ENCODE data around the gene TRHDE.

Gene TRHDE

DNA sequence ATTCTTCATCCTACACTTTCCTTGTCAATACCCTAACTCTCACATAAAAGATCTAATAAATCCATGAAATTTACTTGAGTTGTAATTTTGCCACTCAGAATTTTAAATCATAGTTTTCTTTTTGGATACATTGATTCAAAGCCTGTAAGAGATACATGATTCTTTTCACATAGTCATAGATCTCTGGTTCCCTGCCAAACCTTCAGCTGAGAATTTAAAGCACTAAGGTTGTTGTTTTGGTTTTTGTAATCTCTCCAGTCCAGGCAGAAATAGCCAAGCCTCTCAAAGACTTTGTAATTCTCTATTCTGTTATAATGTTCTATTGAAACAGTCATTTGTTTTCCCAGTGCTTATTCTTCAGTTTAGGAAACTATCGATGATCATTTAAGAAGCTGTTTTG is 273.9 kb downstream of the TRHDE start:
- Histone ChIP-seq H3K9ac (ENCODE audit: low read length) (no peak overlapping the region), H3K36me3 (replicated peaks; ENCODE audit: low read depth, low read length) (no peaks in the 10 kb centered on the region), H3K79me2 (ENCODE audit: low read length) (no peaks in the 10 kb centered on the region), H3K4me1 (ENCODE audit: low read length) (no peaks in the 10 kb centered on the region), H3K9me3 (ENCODE audit: insufficient read depth, low read length) (no peaks in the 10 kb centered on the region), H3K4me3 (ENCODE audit: low read length) (no peak overlapping the region), H3K4me2 (ENCODE audit: low read length) (no peak overlapping the region), H3K27ac (ENCODE audit: low read length) (no peak overlapping the region), H4K20me1 (ENCODE audit: insufficient read depth, low read length) (no peaks in the 10 kb centered on the region), H3K27me3 (ENCODE audit: low read depth, low read length) (no peaks in the 10 kb centered on the region), H2AFZ (ENCODE audit: low read depth, low read length) (no peak overlapping the region)
- TF ChIP-seq, protein P1, sequence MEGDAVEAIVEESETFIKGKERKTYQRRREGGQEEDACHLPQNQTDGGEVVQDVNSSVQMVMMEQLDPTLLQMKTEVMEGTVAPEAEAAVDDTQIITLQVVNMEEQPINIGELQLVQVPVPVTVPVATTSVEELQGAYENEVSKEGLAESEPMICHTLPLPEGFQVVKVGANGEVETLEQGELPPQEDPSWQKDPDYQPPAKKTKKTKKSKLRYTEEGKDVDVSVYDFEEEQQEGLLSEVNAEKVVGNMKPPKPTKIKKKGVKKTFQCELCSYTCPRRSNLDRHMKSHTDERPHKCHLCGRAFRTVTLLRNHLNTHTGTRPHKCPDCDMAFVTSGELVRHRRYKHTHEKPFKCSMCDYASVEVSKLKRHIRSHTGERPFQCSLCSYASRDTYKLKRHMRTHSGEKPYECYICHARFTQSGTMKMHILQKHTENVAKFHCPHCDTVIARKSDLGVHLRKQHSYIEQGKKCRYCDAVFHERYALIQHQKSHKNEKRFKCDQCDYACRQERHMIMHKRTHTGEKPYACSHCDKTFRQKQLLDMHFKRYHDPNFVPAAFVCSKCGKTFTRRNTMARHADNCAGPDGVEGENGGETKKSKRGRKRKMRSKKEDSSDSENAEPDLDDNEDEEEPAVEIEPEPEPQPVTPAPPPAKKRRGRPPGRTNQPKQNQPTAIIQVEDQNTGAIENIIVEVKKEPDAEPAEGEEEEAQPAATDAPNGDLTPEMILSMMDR (IDR thresholded peaks at IDR 0.05; ENCODE audit: low read depth, low read length), result no peak

DNA sequence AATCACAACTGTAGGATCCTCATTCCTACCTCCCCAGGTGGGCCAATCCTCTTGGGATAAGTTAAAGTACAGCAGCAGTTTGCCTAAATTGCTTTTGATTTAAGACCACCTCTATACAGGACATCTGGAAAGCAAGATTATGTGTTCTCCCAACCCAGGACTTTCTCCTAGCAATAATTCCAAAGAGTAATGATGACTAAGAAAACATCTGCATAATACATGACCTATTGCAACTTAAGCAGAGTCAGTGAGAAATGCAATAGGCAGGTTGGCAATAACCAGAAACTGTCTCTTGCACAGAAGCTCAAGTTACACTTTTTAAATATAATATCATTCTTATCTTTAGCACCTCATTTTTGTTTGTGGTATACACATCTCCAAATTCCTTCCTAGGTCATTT is 275.4 kb downstream of the TRHDE start:
- Histone ChIP-seq H3K4me2 (ENCODE audit: low read length) (no peak overlapping the region), H3K27ac (ENCODE audit: low read length) (no peak overlapping the region), H3K36me3 (replicated peaks; ENCODE audit: low read depth, low read length) (no peaks in the 10 kb centered on the region), H4K20me1 (ENCODE audit: insufficient read depth, low read length) (no peaks in the 10 kb centered on the region), H2AFZ (ENCODE audit: low read depth, low read length) (no peak overlapping the region), H3K79me2 (ENCODE audit: low read length) (no peaks in the 10 kb centered on the region), H3K4me3 (ENCODE audit: low read length) (no peak overlapping the region), H3K9me3 (ENCODE audit: insufficient read depth, low read length) (no peaks in the 10 kb centered on the region), H3K27me3 (ENCODE audit: low read depth, low read length) (no peaks in the 10 kb centered on the region), H3K4me1 (ENCODE audit: low read length) (no peaks in the 10 kb centered on the region), H3K9ac (ENCODE audit: low read length) (no peak overlapping the region)
- no peak for TF ChIP-seq EZH2phosphoT487 (IDR thresholded peaks at IDR 0.05; ENCODE audit: low read depth)
- TF ChIP-seq, protein P1 (IDR thresholded peaks at IDR 0.05; ENCODE audit: low read depth, low read length), result no peak

DNA sequence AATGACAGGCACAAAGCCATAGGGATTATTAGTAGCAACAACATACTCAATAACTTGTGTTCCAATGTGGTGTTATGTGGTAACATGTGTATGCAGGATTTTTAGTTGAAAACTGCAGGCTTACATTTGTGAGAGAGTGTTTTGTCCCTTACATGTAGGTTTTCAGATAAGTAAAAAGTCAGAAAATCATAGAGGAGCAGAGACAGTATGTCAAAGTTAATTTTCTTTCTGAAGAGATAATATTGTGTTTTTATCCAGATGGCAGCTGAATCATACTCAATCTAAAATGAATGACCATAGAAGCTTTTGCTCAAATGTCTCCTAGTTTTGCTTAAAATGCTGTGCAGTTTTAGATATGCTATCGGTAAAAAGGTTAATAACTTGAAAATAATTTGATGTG is 277.0 kb downstream of the TRHDE start:
- Histone ChIP-seq H3K36me3 (replicated peaks; ENCODE audit: low read depth, low read length) (no peaks in the 10 kb centered on the region), H3K9ac (ENCODE audit: low read length) (no peak overlapping the region), H3K4me3 (ENCODE audit: low read length) (no peak overlapping the region), H3K27me3 (ENCODE audit: low read depth, low read length) (no peaks in the 10 kb centered on the region), H2AFZ (ENCODE audit: low read depth, low read length) (no peak overlapping the region), H3K27ac (ENCODE audit: low read length) (no peak overlapping the region), H3K79me2 (ENCODE audit: low read length) (no peaks in the 10 kb centered on the region), H3K9me3 (ENCODE audit: insufficient read depth, low read length) (no peaks in the 10 kb centered on the region), H3K4me1 (ENCODE audit: low read length) (no peaks in the 10 kb centered on the region), H3K4me2 (ENCODE audit: low read length) (no peak overlapping the region), H4K20me1 (ENCODE audit: insufficient read depth, low read length) (no peaks in the 10 kb centered on the region)
- TF ChIP-seq EZH2phosphoT487 (IDR thresholded peaks at IDR 0.05; ENCODE audit: low read depth), result no peak
- TF ChIP-seq, protein P1 (IDR thresholded peaks at IDR 0.05; ENCODE audit: low read depth, low read length), result no peak

DNA sequence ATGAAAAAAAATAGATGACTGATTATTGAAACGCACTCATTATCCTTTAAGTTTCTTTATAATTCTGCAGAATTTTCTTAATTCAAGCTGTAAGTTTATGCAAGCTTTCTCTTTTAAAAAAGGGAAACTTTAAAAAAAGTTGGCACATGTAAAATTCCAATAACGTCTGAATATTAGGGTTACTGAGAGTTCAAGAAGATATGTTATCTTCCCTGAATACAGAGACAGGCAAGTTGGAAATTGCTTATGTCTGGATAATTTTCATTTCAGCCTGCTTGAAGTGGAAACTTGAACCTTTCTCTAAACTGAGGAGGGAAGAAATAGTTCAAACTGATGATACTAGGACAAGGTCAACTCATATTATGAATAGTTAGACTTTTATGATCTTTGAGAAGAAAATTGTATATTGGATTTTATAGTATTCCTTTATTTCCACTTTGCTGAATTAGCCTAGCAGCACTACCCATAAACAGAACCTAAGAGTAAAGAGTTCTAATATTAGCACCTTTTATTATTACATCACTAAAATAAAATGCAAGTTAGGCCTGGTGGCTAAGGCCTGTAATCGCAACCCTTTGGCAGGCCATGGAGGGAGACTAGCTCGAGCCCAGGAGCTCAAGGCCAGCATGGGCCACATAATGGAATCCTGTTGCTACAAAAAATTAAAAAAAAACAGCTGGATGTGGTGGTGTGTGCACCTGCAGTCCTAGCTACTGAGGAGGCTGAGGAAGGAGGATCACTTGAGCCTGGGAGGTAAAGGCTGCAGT is 288.0 kb downstream of the TRHDE start:
- H3K27me3 ChIP-seq (ENCODE audit: low read depth, low read length), result no peaks in the 10 kb centered on the region
- H3K27ac ChIP-seq (ENCODE audit: low read length), result no peak overlapping the region
- H4K20me1 ChIP-seq (ENCODE audit: insufficient read depth, low read length), result no peaks in the 10 kb centered on the region
- H3K36me3 ChIP-seq (replicated peaks; ENCODE audit: low read depth, low read length), result no peaks in the 10 kb centered on the region
- TF ChIP-seq, protein P1 (IDR thresholded peaks at IDR 0.05; ENCODE audit: low read depth, low read length), result no peak
- TF ChIP-seq EZH2phosphoT487 (IDR thresholded peaks at IDR 0.05; ENCODE audit: low read depth), result no peak
- no peaks in the 10 kb centered on the region for H3K9me3 ChIP-seq (ENCODE audit: insufficient read depth, low read length)
- no peaks in the 10 kb centered on the region for H3K4me1 ChIP-seq (ENCODE audit: low read length)
- H2AFZ ChIP-seq (ENCODE audit: low read depth, low read length), result no peak overlapping the region
- H3K79me2 ChIP-seq (ENCODE audit: low read length), result no peaks in the 10 kb centered on the region
- H3K9ac ChIP-seq (ENCODE audit: low read length), result no peak overlapping the region
- H3K4me3 ChIP-seq (ENCODE audit: low read length), result no peak overlapping the region
- H3K4me2 ChIP-seq (ENCODE audit: low read length), result no peak overlapping the region
